Astrocyte (in vitro differentiated cells and primary cell): ENCODE data around the gene SNX32. TPM values are rescaled to one million over a fixed set of nuclear protein-coding genes. Genes with fewer than 3 reads are reported as not detected.

ENCODE experiments used
- DNase-seq: peaks from one replicate; pipeline ENCODE4 v3.0.0-alpha.2; 2010; ENCODE audit warnings: low read depth
- FAIRE-seq: peaks from 2 replicates; lab custom pipeline; 2011; peaks lifted over from hg19 to GRCh38; lab: Jason Lieb, UNC
- H2AFZ ChIP-seq: 2 replicates; pipeline ENCODE4 v1.6.0; 2012; ENCODE audit warnings: low read depth, low read length, inconsistent platforms
- H3K27ac ChIP-seq: 2 replicates; pipeline ENCODE4 v1.5.1; 2011; ENCODE audit warnings: low read depth, low read length, inconsistent platforms
- H3K27me3 ChIP-seq: 2 replicates; pipeline ENCODE4 v1.6.0; 2011; ENCODE audit warnings: low read length, inconsistent platforms; ENCODE audit not compliant: insufficient read depth
- H3K36me3 ChIP-seq: 2 replicates; pipeline ENCODE4 v1.5.1; 2011; ENCODE audit warnings: low read length, inconsistent platforms; ENCODE audit not compliant: insufficient read depth
- H3K4me1 ChIP-seq: 2 replicates; pipeline ENCODE4 v1.5.1; 2011; ENCODE audit warnings: low read length, inconsistent platforms; ENCODE audit not compliant: insufficient read depth
- H3K4me2 ChIP-seq: 2 replicates; pipeline ENCODE4 v1.6.0; 2012; ENCODE audit warnings: low read length, inconsistent platforms
- H3K4me3 ChIP-seq: 2 replicates; pipeline ENCODE4 v1.5.1; 2011; ENCODE audit warnings: low read depth, mild to moderate bottlenecking, low read length, inconsistent platforms; ENCODE audit not compliant: insufficient read depth
- H3K79me2 ChIP-seq: 2 replicates; pipeline ENCODE4 v1.6.0; 2012; ENCODE audit warnings: mild to moderate bottlenecking, low read length, inconsistent platforms; ENCODE audit not compliant: insufficient read depth
- H3K9ac ChIP-seq: 2 replicates; pipeline ENCODE4 v1.6.0; 2012; ENCODE audit warnings: mild to moderate bottlenecking, low read length, inconsistent platforms
- H3K9me3 ChIP-seq: 2 replicates; pipeline ENCODE4 v1.5.1; 2012; ENCODE audit warnings: low read depth, mild to moderate bottlenecking, low read length, inconsistent platforms; ENCODE audit not compliant: insufficient read depth
- H4K20me1 ChIP-seq: 2 replicates; pipeline ENCODE4 v1.6.0; 2012; ENCODE audit warnings: low read length, inconsistent platforms; ENCODE audit not compliant: insufficient read depth
- H3K27ac Mint-ChIP-seq: one replicate; pipeline ENCODE4 v1.8.0; 2021; ENCODE audit warnings: mild to moderate bottlenecking, mixed read lengths; ENCODE audit not compliant: unreplicated experiment
- H3K27me3 Mint-ChIP-seq: one replicate; pipeline ENCODE4 v1.8.0; 2021; ENCODE audit warnings: low read depth, mixed read lengths; ENCODE audit not compliant: unreplicated experiment
- H3K36me3 Mint-ChIP-seq: one replicate; pipeline ENCODE4 v1.8.0; 2021; ENCODE audit warnings: low read depth, mixed read lengths; ENCODE audit not compliant: unreplicated experiment
- H3K4me1 Mint-ChIP-seq: one replicate; pipeline ENCODE4 v1.8.0; 2021; ENCODE audit warnings: low read depth, mixed read lengths; ENCODE audit not compliant: unreplicated experiment
- H3K4me3 Mint-ChIP-seq: one replicate; pipeline ENCODE4 v1.8.0; 2021; ENCODE audit warnings: mild to moderate bottlenecking, moderate library complexity, mixed read lengths; ENCODE audit not compliant: unreplicated experiment
- H3K9me3 Mint-ChIP-seq: one replicate; pipeline ENCODE4 v1.8.0; 2021; ENCODE audit warnings: mild to moderate bottlenecking, mixed read lengths; ENCODE audit not compliant: unreplicated experiment
- CTCF ChIP-seq: IDR thresholded peaks from 2 replicates; pipeline ENCODE4 v1.5.1; 2011; ENCODE audit warnings: low read depth, mild to moderate bottlenecking, inconsistent platforms, low read length, moderate library complexity; ENCODE audit not compliant: insufficient read depth
- EZH2 ChIP-seq: IDR thresholded peaks from 2 replicates; pipeline ENCODE4 v1.6.1; 2012; ENCODE audit warnings: mild to moderate bottlenecking, low read length, inconsistent platforms; ENCODE audit not compliant: insufficient read depth
- total RNA-seq: library from RNA; stranded (reverse); gene quantifications from 2 replicates; pipeline ENCODE4 v1.2.1, GENCODE V29; 2021

Gene SNX32
- total RNA-seq, 1 donor from 2014 or later = 1.2 TPM

- Histone ChIP-seq H3K4me1 (no peaks in the 10 kb centered on the region), H2AFZ (no peak overlapping the region), H3K4me3 (no peak overlapping the region), H3K27me3 (peaks cover 12% of the 10 kb centered on the region), H3K9ac (no peak overlapping the region), H3K36me3 (no peaks in the 10 kb centered on the region), H3K4me2 (no peak overlapping the region), H3K27ac (no peak overlapping the region), H4K20me1 (no peaks in the 10 kb centered on the region), H3K79me2 (no peaks in the 10 kb centered on the region), H3K9me3 (no peaks in the 10 kb centered on the region)
- Mint-ChIP-seq H3K27ac (no peak overlapping the region), H3K9me3 (no peaks in the 10 kb centered on the region), H3K4me1 (no peaks in the 10 kb centered on the region), H3K27me3 (peaks cover 40% of the 10 kb centered on the region), H3K4me3 (no peak overlapping the region), H3K36me3 (peaks cover 7% of the 10 kb centered on the region)
- TF ChIP-seq CTCF = no peak
- DNase-seq (no peak), FAIRE-seq (no peak)
Measured at GRCh38 chr11:65808744-65809341, 24.9 kb upstream of the SNX32 start.

DNA sequence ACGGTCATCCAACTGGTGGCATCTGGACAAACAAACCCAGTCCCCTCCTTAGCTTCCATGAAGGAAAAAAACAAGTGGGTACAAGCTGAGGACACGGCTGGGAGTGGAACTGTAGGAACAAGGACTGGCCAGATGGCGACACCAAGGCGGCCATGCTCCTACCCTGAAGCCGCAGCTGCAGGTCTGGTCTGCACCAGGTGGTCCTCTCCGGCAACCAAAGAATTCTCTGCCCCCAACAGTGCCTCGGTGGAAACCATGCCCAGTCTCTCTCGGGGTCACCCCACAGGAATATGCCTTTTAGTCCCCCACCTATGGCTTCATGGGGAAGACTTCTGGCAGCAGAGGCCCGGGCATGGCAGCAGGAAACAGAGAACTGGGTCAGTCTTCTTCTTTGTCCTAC, 24.3 kb upstream of the SNX32 start:
- no peaks in the 10 kb centered on the region for H3K4me1 ChIP-seq
- H3K9ac ChIP-seq = no peak overlapping the region
- no peak overlapping the region for H3K4me3 ChIP-seq
- no peaks in the 10 kb centered on the region for H4K20me1 ChIP-seq
- Mint-ChIP-seq H3K4me1 (no peaks in the 10 kb centered on the region), H3K27ac (no peak overlapping the region), H3K36me3 (peaks cover 7% of the 10 kb centered on the region), H3K4me3 (no peak overlapping the region), H3K27me3 (peaks cover 40% of the 10 kb centered on the region), H3K9me3 (no peaks in the 10 kb centered on the region)
- H3K27ac ChIP-seq = no peak overlapping the region
- no peaks in the 10 kb centered on the region for H3K9me3 ChIP-seq
- peaks cover 8% of the 10 kb centered on the region for H3K27me3 ChIP-seq
- H3K79me2 ChIP-seq = no peaks in the 10 kb centered on the region
- TF ChIP-seq CTCF (no peak), EZH2 (no peak)
- no peak for FAIRE-seq
- no peaks in the 10 kb centered on the region for H3K36me3 ChIP-seq
- no peak overlapping the region for H2AFZ ChIP-seq
- H3K4me2 ChIP-seq = no peak overlapping the region
- no peak for DNase-seq

DNA sequence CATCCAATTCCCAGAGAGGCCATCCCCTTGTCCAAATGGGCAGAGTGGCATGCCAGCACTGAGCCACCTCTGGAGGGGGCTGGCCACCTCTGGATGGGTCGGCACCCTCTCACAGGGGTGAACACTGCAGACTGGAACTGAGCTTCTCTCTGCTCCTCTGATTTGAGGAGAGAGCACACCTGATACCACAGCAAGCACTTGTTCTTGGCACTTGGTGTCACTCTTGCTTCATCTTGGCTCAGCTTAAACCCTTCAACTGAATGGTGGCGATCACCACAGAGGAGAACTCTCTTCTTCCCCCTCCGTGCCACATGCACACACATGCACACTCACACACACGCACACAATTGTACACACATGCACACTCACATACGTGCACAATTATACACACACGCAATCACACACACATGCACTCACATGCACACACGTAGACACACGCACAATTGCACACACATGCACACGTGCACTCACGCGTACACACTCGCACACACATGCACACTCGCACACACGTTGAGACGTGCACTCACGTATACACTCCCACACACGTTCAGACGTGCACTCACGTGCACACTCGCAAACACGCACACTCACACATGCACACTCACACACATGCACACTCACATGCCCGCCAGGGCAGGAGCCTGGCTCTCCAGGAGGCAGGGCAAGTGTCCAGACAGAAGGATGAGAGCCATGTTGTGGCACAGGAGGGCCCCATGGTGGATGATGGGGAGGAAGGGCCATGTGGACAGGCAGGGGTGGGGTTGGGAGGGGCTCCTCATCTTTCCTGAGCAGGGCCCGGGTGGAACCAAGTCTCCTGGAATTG, 23.5 kb upstream of the SNX32 start:
- TF ChIP-seq EZH2 (no peak), CTCF (no peak)
- FAIRE-seq (no peak), DNase-seq (no peak)
- H4K20me1 ChIP-seq = no peaks in the 10 kb centered on the region
- H3K4me2 ChIP-seq = no peak overlapping the region
- Mint-ChIP-seq H3K36me3 (peaks cover 7% of the 10 kb centered on the region), H3K27me3 (peaks cover 40% of the 10 kb centered on the region), H3K4me1 (no peaks in the 10 kb centered on the region), H3K4me3 (peak overlapping the region; percentile 37), H3K9me3 (no peaks in the 10 kb centered on the region), H3K27ac (no peak overlapping the region)
- H3K27me3 ChIP-seq = peaks cover 9% of the 10 kb centered on the region
- H3K27ac ChIP-seq = no peak overlapping the region
- H3K9ac ChIP-seq = no peak overlapping the region
- H3K4me1 ChIP-seq = no peaks in the 10 kb centered on the region
- H3K36me3 ChIP-seq = no peaks in the 10 kb centered on the region
- H2AFZ ChIP-seq = no peak overlapping the region
- no peak overlapping the region for H3K4me3 ChIP-seq
- no peaks in the 10 kb centered on the region for H3K79me2 ChIP-seq
- no peaks in the 10 kb centered on the region for H3K9me3 ChIP-seq
